ENCODE measurements around the gene NF2. TPM values are rescaled to one million over a fixed set of nuclear protein-coding genes. Genes with fewer than 3 reads are reported as not detected.
A peak's percentile ranks its signal among the peaks of the same experiment; 100 is the strongest.
"Not testable (repeated sequence)": the region's sequence is repeated elsewhere in the genome, so short reads cannot be mapped to it uniquely, and the experiment has no call there.

NF2 gene
- total RNA-seq, 1 donor from 2014 or later, result 67.9 TPM

DNA sequence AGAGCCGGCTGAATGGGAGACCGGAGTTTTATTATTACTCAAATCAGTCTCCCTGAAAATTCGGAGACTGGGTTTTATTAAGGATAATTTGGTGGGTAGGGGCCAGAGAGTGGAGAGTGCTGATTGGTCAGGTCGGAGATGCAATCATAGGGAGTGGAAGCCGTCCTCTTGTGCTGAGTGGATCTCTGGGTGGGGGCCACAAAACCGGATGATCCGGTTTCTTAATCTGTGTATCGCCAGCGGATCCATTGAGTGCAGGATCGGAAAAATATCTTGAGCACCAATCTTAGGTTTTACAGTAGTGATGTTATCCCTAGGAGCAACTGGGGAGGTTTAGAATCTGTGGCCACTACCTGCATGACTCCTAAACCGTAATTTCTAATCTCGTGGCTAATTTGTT is 21.6 kb upstream of the NF2 start:
- Mint-ChIP-seq H3K9me3 (ENCODE audit: unreplicated experiment) (no peaks in the 10 kb centered on the region), H3K27ac (ENCODE audit: unreplicated experiment) (peak overlapping the region; percentile 65), H3K36me3 (ENCODE audit: unreplicated experiment) (no peaks in the 10 kb centered on the region), H3K27me3 (ENCODE audit: unreplicated experiment) (no peaks in the 10 kb centered on the region), H3K4me3 (ENCODE audit: unreplicated experiment) (peak overlapping the region; percentile 89), H3K4me1 (ENCODE audit: unreplicated experiment) (peaks cover 13% of the 10 kb centered on the region)
- DNase-seq (ENCODE audit: extremely low spot score, unreplicated experiment), result no peak
- TF ChIP-seq, protein P1, sequence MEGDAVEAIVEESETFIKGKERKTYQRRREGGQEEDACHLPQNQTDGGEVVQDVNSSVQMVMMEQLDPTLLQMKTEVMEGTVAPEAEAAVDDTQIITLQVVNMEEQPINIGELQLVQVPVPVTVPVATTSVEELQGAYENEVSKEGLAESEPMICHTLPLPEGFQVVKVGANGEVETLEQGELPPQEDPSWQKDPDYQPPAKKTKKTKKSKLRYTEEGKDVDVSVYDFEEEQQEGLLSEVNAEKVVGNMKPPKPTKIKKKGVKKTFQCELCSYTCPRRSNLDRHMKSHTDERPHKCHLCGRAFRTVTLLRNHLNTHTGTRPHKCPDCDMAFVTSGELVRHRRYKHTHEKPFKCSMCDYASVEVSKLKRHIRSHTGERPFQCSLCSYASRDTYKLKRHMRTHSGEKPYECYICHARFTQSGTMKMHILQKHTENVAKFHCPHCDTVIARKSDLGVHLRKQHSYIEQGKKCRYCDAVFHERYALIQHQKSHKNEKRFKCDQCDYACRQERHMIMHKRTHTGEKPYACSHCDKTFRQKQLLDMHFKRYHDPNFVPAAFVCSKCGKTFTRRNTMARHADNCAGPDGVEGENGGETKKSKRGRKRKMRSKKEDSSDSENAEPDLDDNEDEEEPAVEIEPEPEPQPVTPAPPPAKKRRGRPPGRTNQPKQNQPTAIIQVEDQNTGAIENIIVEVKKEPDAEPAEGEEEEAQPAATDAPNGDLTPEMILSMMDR (IDR thresholded peaks at IDR 0.05), result no peak

DNA sequence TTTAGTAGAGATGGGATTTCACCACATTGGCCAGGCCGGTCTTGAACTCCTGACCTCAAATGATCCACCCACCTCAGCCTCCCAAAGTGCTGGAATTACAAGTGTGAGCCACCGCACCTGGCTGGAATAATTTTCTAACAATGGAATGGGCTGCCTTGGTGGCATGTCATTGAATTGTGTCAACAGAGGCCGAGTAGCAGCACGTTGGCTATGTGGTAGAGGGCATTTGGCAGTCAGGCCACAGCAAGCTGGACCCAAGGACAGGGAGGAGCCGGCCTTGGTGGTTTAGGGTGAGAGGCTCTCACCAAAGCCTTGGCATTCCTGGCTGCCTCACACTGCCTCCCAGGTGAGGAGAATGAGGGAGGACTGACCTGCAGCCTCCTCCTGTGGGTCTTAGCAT is 18.5 kb upstream of the NF2 start:
- DNase-seq (ENCODE audit: extremely low spot score, unreplicated experiment), result no peak
- H3K4me1 Mint-ChIP-seq (ENCODE audit: unreplicated experiment), result peaks cover 12% of the 10 kb centered on the region
- no peak overlapping the region for H3K27ac Mint-ChIP-seq (ENCODE audit: unreplicated experiment)
- no peaks in the 10 kb centered on the region for H3K27me3 Mint-ChIP-seq (ENCODE audit: unreplicated experiment)
- H3K4me3 Mint-ChIP-seq (ENCODE audit: unreplicated experiment), result no peak overlapping the region
- H3K36me3 Mint-ChIP-seq (ENCODE audit: unreplicated experiment), result no peaks in the 10 kb centered on the region
- H3K9me3 Mint-ChIP-seq (ENCODE audit: unreplicated experiment), result no peaks in the 10 kb centered on the region
- TF ChIP-seq, protein P1 (IDR thresholded peaks at IDR 0.05), result no peak

DNA sequence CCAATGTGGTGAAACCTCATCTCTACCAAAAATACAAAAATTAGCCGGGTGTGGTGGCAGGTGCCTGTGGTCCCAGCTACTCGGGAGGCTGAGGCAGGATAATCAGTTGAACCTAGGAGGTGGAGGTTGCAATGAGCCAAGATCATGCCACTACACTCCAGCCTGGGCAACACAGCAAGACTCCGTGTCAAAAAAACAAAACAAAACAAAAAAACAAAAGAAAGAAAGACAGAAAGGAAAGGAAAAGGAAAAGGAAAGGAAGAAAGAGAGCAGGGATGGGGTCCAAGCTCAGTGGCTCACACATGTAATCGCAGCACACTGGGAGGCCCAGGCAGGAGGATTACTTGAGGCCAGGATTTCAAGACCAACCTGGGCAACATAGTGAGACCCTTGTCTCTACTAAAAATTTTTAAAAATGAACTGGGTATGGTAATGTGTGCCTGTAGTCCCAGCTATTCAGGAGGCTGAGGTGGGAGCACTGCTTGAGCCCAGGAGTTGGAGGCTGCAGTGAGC is 17.2 kb upstream of the NF2 start:
- not testable (repeated sequence) for H3K9me3 Mint-ChIP-seq (ENCODE audit: unreplicated experiment); H3K4me1 Mint-ChIP-seq (ENCODE audit: unreplicated experiment); DNase-seq (ENCODE audit: extremely low spot score, unreplicated experiment); H3K27ac Mint-ChIP-seq (ENCODE audit: unreplicated experiment); H3K27me3 Mint-ChIP-seq (ENCODE audit: unreplicated experiment); H3K4me3 Mint-ChIP-seq (ENCODE audit: unreplicated experiment); H3K36me3 Mint-ChIP-seq (ENCODE audit: unreplicated experiment)

DNA sequence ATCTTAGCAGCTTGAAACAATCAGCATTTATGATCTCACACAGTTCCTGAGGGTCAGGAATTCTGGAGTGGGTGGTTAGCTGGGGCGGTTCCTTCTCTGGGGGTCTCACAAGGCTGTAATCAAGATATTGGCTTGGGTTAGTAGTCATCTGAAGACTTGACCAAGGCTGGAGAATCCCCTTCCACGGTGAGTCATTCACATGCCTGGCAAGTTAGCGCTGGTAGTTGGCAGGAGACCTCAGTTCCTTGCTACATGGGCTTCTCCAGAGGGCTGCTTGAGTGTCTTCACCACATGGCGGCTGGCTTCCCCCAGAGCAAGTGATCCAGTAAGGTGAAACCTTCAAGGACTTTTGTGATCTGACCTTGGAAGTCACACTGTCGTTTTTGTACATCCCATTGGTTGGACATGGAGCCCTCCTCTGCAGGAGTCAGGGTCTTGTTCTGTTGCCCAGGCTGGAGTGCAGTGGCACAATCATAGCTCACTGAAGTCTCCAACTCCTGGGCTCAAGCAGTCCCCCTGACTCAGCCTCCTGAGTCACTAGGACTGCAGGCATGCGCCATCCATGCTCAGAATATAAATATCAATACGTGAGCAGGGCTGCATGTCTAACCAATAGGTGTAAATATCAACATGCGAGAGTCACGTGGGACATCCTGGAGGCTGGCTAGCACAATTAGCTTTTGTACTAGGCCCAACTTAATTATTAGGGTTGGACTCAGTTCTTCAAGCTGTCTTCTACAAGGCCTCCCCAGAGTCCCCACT is 15.3 kb upstream of the NF2 start:
- Mint-ChIP-seq H3K27me3 (ENCODE audit: unreplicated experiment) (no peaks in the 10 kb centered on the region), H3K4me3 (ENCODE audit: unreplicated experiment) (no peak overlapping the region), H3K4me1 (ENCODE audit: unreplicated experiment) (peaks cover 3% of the 10 kb centered on the region), H3K9me3 (ENCODE audit: unreplicated experiment) (no peaks in the 10 kb centered on the region), H3K27ac (ENCODE audit: unreplicated experiment) (no peak overlapping the region), H3K36me3 (ENCODE audit: unreplicated experiment) (no peaks in the 10 kb centered on the region)
- no peak for DNase-seq (ENCODE audit: extremely low spot score, unreplicated experiment)
- TF ChIP-seq, protein P1 (IDR thresholded peaks at IDR 0.05), result no peak

DNA sequence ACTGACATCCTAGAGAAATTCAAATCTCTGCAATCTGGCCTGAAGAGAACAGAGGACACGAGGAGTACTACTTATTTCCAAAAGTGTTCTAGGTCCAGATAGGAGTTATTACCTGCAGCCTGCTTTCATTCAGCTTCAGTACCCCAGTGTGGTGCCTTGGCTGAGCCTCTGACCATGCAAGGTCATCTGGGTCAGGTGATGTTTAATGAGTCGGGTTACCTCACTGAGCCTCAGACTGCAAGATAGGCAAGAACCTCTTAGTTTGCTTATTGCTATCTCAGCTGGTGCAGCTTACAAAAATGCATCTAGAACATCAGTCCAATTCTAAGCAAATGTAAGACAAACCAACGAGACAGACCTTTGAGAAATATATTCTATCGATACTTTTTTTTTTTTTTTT is 9.5 kb upstream of the NF2 start:
- Mint-ChIP-seq H3K4me1 (ENCODE audit: unreplicated experiment) (peaks cover 3% of the 10 kb centered on the region), H3K36me3 (ENCODE audit: unreplicated experiment) (no peaks in the 10 kb centered on the region), H3K9me3 (ENCODE audit: unreplicated experiment) (no peaks in the 10 kb centered on the region), H3K27me3 (ENCODE audit: unreplicated experiment) (no peaks in the 10 kb centered on the region), H3K4me3 (ENCODE audit: unreplicated experiment) (no peak overlapping the region), H3K27ac (ENCODE audit: unreplicated experiment) (no peak overlapping the region)
- DNase-seq (ENCODE audit: extremely low spot score, unreplicated experiment), result no peak
- TF ChIP-seq, protein P1 (IDR thresholded peaks at IDR 0.05), result no peak

DNA sequence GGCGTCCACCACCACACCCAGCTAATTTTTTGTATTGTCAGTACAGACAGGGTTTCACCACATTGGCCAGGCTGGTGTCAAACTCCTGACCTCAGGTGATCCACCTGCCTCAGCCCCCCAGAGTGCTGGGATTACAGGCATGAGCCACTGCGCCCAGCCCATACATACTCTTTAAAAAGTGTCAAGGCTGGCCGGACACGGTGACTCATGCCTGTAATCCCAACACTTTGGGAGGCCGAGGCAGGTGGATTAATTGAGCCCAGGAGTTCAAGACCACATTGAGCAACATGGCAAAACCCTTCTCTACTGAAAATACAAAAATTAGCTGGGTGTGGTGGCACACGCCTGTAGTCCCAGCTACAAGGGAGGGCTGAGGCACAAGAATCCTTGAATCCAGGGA is 9.0 kb upstream of the NF2 start:
- not testable (repeated sequence) for H3K4me3 Mint-ChIP-seq (ENCODE audit: unreplicated experiment); H3K9me3 Mint-ChIP-seq (ENCODE audit: unreplicated experiment); DNase-seq (ENCODE audit: extremely low spot score, unreplicated experiment); H3K27ac Mint-ChIP-seq (ENCODE audit: unreplicated experiment); H3K36me3 Mint-ChIP-seq (ENCODE audit: unreplicated experiment); H3K4me1 Mint-ChIP-seq (ENCODE audit: unreplicated experiment); H3K27me3 Mint-ChIP-seq (ENCODE audit: unreplicated experiment)
